Measurements from ENCODE around the gene MAGI1.

DNA sequence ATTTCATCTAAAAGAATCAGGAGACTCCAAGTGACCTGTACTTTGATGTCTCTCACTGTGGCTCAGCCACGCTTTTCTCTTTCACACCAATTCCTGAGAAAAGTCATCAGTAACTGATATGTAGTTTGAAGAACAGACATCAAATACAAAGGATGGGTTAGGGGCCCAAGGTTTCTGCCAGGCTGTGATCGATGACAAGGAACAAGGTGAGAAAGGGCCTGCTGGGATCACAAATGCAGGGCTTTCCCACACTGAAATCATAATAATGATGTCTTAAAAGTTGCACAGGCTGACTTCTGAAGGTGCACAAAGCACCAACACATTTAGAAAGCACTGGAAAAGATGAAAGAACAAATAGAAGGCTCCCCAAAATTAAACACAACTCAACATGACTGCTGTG, 396.9 kb downstream of the MAGI1 start:
- TF ChIP-seq, protein P1, sequence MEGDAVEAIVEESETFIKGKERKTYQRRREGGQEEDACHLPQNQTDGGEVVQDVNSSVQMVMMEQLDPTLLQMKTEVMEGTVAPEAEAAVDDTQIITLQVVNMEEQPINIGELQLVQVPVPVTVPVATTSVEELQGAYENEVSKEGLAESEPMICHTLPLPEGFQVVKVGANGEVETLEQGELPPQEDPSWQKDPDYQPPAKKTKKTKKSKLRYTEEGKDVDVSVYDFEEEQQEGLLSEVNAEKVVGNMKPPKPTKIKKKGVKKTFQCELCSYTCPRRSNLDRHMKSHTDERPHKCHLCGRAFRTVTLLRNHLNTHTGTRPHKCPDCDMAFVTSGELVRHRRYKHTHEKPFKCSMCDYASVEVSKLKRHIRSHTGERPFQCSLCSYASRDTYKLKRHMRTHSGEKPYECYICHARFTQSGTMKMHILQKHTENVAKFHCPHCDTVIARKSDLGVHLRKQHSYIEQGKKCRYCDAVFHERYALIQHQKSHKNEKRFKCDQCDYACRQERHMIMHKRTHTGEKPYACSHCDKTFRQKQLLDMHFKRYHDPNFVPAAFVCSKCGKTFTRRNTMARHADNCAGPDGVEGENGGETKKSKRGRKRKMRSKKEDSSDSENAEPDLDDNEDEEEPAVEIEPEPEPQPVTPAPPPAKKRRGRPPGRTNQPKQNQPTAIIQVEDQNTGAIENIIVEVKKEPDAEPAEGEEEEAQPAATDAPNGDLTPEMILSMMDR (IDR thresholded peaks at IDR 0.05) = no peak
- TF ChIP-seq, protein P2, sequence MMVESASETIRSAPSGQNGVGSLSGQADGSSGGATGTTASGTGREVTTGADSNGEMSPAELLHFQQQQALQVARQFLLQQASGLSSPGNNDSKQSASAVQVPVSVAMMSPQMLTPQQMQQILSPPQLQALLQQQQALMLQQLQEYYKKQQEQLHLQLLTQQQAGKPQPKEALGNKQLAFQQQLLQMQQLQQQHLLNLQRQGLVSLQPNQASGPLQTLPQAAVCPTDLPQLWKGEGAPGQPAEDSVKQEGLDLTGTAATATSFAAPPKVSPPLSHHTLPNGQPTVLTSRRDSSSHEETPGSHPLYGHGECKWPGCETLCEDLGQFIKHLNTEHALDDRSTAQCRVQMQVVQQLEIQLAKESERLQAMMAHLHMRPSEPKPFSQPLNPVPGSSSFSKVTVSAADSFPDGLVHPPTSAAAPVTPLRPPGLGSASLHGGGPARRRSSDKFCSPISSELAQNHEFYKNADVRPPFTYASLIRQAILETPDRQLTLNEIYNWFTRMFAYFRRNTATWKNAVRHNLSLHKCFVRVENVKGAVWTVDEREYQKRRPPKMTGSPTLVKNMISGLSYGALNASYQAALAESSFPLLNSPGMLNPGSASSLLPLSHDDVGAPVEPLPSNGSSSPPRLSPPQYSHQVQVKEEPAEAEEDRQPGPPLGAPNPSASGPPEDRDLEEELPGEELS (CRISPR knock-in tag; IDR thresholded peaks at IDR 0.05) = no peak
- TF ChIP-seq, protein P3, sequence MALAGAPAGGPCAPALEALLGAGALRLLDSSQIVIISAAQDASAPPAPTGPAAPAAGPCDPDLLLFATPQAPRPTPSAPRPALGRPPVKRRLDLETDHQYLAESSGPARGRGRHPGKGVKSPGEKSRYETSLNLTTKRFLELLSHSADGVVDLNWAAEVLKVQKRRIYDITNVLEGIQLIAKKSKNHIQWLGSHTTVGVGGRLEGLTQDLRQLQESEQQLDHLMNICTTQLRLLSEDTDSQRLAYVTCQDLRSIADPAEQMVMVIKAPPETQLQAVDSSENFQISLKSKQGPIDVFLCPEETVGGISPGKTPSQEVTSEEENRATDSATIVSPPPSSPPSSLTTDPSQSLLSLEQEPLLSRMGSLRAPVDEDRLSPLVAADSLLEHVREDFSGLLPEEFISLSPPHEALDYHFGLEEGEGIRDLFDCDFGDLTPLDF (CRISPR knock-in tag; IDR thresholded peaks at IDR 0.05) = no peak
- TF ChIP-seq ZNF317 (CRISPR knock-in tag; IDR thresholded peaks at IDR 0.05; ENCODE audit: borderline replicate concordance, low read depth) = no peak
- no peak for TF ChIP-seq TEAD4 (CRISPR knock-in tag; IDR thresholded peaks at IDR 0.05)
- no peak for TF ChIP-seq SOX15 (CRISPR knock-in tag; IDR thresholded peaks at IDR 0.05)
- no peak for TF ChIP-seq NR1H2 (CRISPR knock-in tag; IDR thresholded peaks at IDR 0.05)
- no peak for TF ChIP-seq SP1 (CRISPR knock-in tag; conservative IDR thresholded peaks at IDR 0.05)
- TF ChIP-seq NR3C1 (CRISPR knock-in tag; conservative IDR thresholded peaks at IDR 0.05; ENCODE audit: low read depth) = no peak
- TF ChIP-seq, protein P4, sequence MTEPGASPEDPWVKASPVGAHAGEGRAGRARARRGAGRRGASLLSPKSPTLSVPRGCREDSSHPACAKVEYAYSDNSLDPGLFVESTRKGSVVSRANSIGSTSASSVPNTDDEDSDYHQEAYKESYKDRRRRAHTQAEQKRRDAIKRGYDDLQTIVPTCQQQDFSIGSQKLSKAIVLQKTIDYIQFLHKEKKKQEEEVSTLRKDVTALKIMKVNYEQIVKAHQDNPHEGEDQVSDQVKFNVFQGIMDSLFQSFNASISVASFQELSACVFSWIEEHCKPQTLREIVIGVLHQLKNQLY (CRISPR knock-in tag; IDR thresholded peaks at IDR 0.05) = no peak

All from WTC11 (cell line).